ENCODE measurements around the gene MTMR2.

Gene MTMR2

GRCh38 chr11:95923728-95924413 is at the start of gene MTMR2:
Gene MTMR2, minus strand, starts transcription at chr11:95924107. Its CDS starts 153 bp downstream, at chr11:95923954.
- peak; percentile 34 to 35 for DNase-seq (ENCODE audit: low read depth in 2 of 2)

GRCh38 chr11:95972060-95972459 is 48.2 kb upstream of the MTMR2 start:
- DNase-seq (ENCODE audit: low read depth in 2 of 2) = no peak

- no peak for DNase-seq (ENCODE audit: low read depth in 2 of 2)
Measured at GRCh38 chr11:95968585-95968984, 44.7 kb upstream of the MTMR2 start.

GRCh38 chr11:95964281-95964680 is 40.4 kb upstream of the MTMR2 start:
- no peak for DNase-seq (ENCODE audit: low read depth in 2 of 2)

GRCh38 chr11:95961758-95962157 is 37.9 kb upstream of the MTMR2 start:
- no peak for DNase-seq (ENCODE audit: low read depth in 2 of 2)

- no peak for DNase-seq (ENCODE audit: low read depth in 2 of 2)
Measured at GRCh38 chr11:95950905-95951304, 27.0 kb upstream of the MTMR2 start.

GRCh38 chr11:95948637-95949036 is 24.7 kb upstream of the MTMR2 start:
- DNase-seq (ENCODE audit: low read depth in 2 of 2) = no peak

GRCh38 chr11:95944623-95945022 is 20.7 kb upstream of the MTMR2 start:
- DNase-seq (ENCODE audit: low read depth in 2 of 2) = no peak

GRCh38 chr11:95943546-95943945 is 19.6 kb upstream of the MTMR2 start:
- DNase-seq (ENCODE audit: low read depth in 2 of 2) = no peak

- no peak for DNase-seq (ENCODE audit: low read depth in 2 of 2)
Measured at GRCh38 chr11:95939091-95939490, 15.2 kb upstream of the MTMR2 start.

- no peak for DNase-seq (ENCODE audit: low read depth in 2 of 2)
Measured at GRCh38 chr11:95937358-95937757, 13.5 kb upstream of the MTMR2 start.

GRCh38 chr11:95933594-95933993 is 9.7 kb upstream of the MTMR2 start:
- no peak for DNase-seq (ENCODE audit: low read depth in 2 of 2)

- no peak for DNase-seq (ENCODE audit: low read depth in 2 of 2)
Measured at GRCh38 chr11:95931916-95932315, 8.0 kb upstream of the MTMR2 start.

GRCh38 chr11:95930948-95931347 is 7.0 kb upstream of the MTMR2 start:
- DNase-seq (ENCODE audit: low read depth in 2 of 2) = no peak

- DNase-seq (ENCODE audit: low read depth in 2 of 2) = no peak
Measured at GRCh38 chr11:95926726-95927125, 2.8 kb upstream of the MTMR2 start.

- DNase-seq (ENCODE audit: low read depth in 2 of 2) = no peak
Measured at GRCh38 chr11:95925011-95925410, 1.1 kb upstream of the MTMR2 start.

- DNase-seq (ENCODE audit: low read depth in 2 of 2) = no peak
Measured at GRCh38 chr11:95924414-95924760, 480 bp upstream of the MTMR2 start.

- DNase-seq (ENCODE audit: low read depth in 2 of 2) = no peak
Measured at GRCh38 chr11:95923439-95923727, 524 bp downstream of the MTMR2 start.

- no peak for DNase-seq (ENCODE audit: low read depth in 2 of 2)
Measured at GRCh38 chr11:95922536-95923438, 1.1 kb downstream of the MTMR2 start.

- no peak for DNase-seq (ENCODE audit: low read depth in 2 of 2)
Measured at GRCh38 chr11:95922099-95922498, 1.8 kb downstream of the MTMR2 start.

- no peak for DNase-seq (ENCODE audit: low read depth in 2 of 2)
Measured at GRCh38 chr11:95920460-95921105, 3.3 kb downstream of the MTMR2 start.

GRCh38 chr11:95919514-95919913 is 4.4 kb downstream of the MTMR2 start:
- no peak for DNase-seq (ENCODE audit: low read depth in 2 of 2)

- DNase-seq (ENCODE audit: low read depth in 2 of 2) = no peak
Measured at GRCh38 chr11:95918720-95919119, 5.2 kb downstream of the MTMR2 start.
